ENCODE results near the gene LRIG2. TPM values are rescaled to one million over a fixed set of nuclear protein-coding genes. Genes with fewer than 3 reads are reported as not detected.

The LRIG2 gene
- total RNA-seq, 1 donor, result 17.4 TPM

DNA sequence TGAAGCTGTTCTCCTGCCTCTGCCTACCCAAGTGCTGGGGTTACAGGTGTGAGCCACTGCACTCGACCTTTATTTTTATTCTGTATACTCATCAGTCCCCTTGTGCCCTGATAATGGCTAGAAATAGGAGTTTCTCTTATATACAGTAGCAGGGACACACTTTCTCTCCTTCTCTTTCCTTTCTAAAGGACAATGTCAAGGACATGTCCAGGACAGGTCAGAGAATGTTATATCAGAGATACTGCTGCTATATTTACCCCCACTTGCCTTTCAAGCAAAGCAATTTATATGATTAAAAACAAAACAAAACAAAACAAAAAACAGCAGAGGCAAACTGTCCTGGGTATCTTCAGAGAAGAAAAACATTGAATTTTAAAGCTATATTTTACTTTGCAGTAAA is 43.2 kb upstream of the LRIG2 start:
- no peaks in the 10 kb centered on the region for H4K20me1 ChIP-seq (ENCODE audit: insufficient read depth, low read length)
- H3K36me3 ChIP-seq (ENCODE audit: insufficient read depth, low read length), result no peaks in the 10 kb centered on the region
- H3K4me3 ChIP-seq (ENCODE audit: insufficient read depth, low read length), result no peak overlapping the region
- H3K4me1 ChIP-seq (ENCODE audit: insufficient read depth, low read length), result no peaks in the 10 kb centered on the region
- no peaks in the 10 kb centered on the region for H3K79me2 ChIP-seq (ENCODE audit: insufficient read depth, low read length)
- H3K27me3 ChIP-seq (ENCODE audit: insufficient read depth, low read length), result no peaks in the 10 kb centered on the region
- TF ChIP-seq, protein P1, sequence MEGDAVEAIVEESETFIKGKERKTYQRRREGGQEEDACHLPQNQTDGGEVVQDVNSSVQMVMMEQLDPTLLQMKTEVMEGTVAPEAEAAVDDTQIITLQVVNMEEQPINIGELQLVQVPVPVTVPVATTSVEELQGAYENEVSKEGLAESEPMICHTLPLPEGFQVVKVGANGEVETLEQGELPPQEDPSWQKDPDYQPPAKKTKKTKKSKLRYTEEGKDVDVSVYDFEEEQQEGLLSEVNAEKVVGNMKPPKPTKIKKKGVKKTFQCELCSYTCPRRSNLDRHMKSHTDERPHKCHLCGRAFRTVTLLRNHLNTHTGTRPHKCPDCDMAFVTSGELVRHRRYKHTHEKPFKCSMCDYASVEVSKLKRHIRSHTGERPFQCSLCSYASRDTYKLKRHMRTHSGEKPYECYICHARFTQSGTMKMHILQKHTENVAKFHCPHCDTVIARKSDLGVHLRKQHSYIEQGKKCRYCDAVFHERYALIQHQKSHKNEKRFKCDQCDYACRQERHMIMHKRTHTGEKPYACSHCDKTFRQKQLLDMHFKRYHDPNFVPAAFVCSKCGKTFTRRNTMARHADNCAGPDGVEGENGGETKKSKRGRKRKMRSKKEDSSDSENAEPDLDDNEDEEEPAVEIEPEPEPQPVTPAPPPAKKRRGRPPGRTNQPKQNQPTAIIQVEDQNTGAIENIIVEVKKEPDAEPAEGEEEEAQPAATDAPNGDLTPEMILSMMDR (IDR thresholded peaks at IDR 0.05; ENCODE audit: extremely low read depth, low read depth, low read length), result no peak
- no peak overlapping the region for H3K27ac ChIP-seq (ENCODE audit: low read depth, low read length)
- DNase-seq (ENCODE audit: insufficient read length, low spot score, missing footprints), result no peak
- no peaks in the 10 kb centered on the region for H3K9me3 ChIP-seq (ENCODE audit: low read depth, low read length)
- H2AFZ ChIP-seq (ENCODE audit: low read length), result no peak overlapping the region
- H3K4me2 ChIP-seq (ENCODE audit: insufficient read depth, low read length), result no peak overlapping the region

DNA sequence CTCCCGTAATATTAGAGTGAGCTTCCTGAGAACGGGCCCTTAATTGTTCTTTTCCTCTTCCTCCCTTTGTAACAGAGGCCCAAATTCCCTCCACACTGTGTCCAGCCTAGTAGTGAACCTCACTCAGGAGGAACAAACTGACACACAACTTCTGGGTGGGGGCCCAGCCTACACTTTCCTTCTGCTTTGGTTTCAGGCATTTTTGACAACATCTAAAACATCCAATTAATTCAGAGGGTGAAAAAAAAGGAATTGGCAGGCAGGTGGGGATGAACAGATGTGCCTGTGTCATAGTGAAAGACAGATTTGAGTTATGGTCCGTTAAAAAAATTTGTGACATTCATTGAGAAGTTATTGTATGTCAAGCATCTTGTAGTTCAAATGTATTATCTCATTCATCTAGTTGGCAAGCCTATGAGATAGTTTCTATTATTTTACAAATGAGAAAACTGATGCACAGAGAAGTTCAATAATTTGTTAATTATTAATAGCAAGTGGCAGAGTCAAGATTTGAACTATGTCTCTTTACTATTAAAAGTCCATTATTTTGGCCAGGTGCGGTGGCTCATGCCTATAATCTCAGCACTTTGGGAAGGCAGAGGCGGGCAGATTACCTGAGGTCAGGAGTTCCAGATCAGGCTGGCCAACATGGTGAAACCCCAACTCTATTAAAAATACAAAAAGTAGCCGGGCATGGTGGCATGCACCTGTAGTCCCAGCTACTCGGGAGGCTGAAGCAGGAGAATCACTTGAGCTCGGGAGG is 41.6 kb upstream of the LRIG2 start:
- DNase-seq (ENCODE audit: insufficient read length, low spot score, missing footprints), result no peak
- H3K4me2 ChIP-seq (ENCODE audit: insufficient read depth, low read length), result no peak overlapping the region
- H3K4me3 ChIP-seq (ENCODE audit: insufficient read depth, low read length), result no peak overlapping the region
- H3K9me3 ChIP-seq (ENCODE audit: low read depth, low read length), result no peaks in the 10 kb centered on the region
- no peaks in the 10 kb centered on the region for H3K36me3 ChIP-seq (ENCODE audit: insufficient read depth, low read length)
- H3K27ac ChIP-seq (ENCODE audit: low read depth, low read length), result no peak overlapping the region
- no peak overlapping the region for H2AFZ ChIP-seq (ENCODE audit: low read length)
- H3K79me2 ChIP-seq (ENCODE audit: insufficient read depth, low read length), result no peaks in the 10 kb centered on the region
- no peaks in the 10 kb centered on the region for H4K20me1 ChIP-seq (ENCODE audit: insufficient read depth, low read length)
- TF ChIP-seq, protein P1 (IDR thresholded peaks at IDR 0.05; ENCODE audit: extremely low read depth, low read depth, low read length), result no peak
- no peaks in the 10 kb centered on the region for H3K4me1 ChIP-seq (ENCODE audit: insufficient read depth, low read length)
- H3K27me3 ChIP-seq (ENCODE audit: insufficient read depth, low read length), result no peaks in the 10 kb centered on the region

GRCh38 chr1:113035086-113035485 is 37.9 kb upstream of the LRIG2 start:
- no peak overlapping the region for H3K4me2 ChIP-seq (ENCODE audit: insufficient read depth, low read length)
- H3K27me3 ChIP-seq (ENCODE audit: insufficient read depth, low read length), result no peaks in the 10 kb centered on the region
- H3K36me3 ChIP-seq (ENCODE audit: insufficient read depth, low read length), result no peaks in the 10 kb centered on the region

DNA sequence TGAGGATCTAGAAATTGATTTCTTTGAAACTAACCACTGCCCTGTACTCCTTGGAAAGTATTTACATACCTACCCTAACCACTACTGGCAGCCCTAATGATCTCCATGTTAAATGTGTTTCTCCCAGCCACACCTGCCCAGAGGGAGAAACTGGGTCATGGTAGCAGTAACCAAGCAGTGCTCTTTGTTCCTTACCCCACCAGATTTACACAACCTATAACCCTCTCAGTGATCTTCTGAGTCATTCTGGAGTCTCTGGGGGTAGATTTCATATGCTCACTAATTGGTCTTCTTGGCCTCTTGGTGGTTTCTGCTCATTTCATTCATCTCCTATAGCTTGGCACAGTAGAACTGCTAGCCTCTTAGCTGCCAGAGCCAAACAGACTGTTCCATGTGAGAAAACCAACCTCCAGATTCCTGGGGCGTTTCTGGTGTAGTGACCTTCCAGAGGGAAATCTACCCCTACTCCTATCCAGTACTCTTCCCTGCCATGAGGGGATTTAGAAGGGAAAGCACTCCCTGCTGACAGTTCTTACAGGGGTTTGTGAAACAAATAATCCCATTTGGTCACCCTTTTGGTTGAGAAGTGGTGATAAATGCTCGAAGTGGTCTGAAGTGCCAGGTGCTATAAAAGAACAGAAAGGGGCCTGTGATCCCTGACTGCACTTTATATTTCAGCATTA is 36.2 kb upstream of the LRIG2 start:
- Histone ChIP-seq H3K27me3 (ENCODE audit: insufficient read depth, low read length) (no peaks in the 10 kb centered on the region), H3K4me3 (ENCODE audit: insufficient read depth, low read length) (no peak overlapping the region), H3K9me3 (ENCODE audit: low read depth, low read length) (no peaks in the 10 kb centered on the region), H3K27ac (ENCODE audit: low read depth, low read length) (no peak overlapping the region), H3K79me2 (ENCODE audit: insufficient read depth, low read length) (no peaks in the 10 kb centered on the region), H3K36me3 (ENCODE audit: insufficient read depth, low read length) (no peaks in the 10 kb centered on the region), H3K4me1 (ENCODE audit: insufficient read depth, low read length) (peaks cover 6% of the 10 kb centered on the region), H4K20me1 (ENCODE audit: insufficient read depth, low read length) (no peaks in the 10 kb centered on the region), H3K4me2 (ENCODE audit: insufficient read depth, low read length) (no peak overlapping the region), H2AFZ (ENCODE audit: low read length) (no peak overlapping the region)
- DNase-seq (ENCODE audit: insufficient read length, low spot score, missing footprints), result no peak
- TF ChIP-seq, protein P1 (IDR thresholded peaks at IDR 0.05; ENCODE audit: extremely low read depth, low read depth, low read length), result no peak

More at GRCh38 chr1:113035086-113035485, 37.9 kb upstream of the LRIG2 start:
- no peak overlapping the region for H2AFZ ChIP-seq (ENCODE audit: low read length)
- H3K4me3 ChIP-seq (ENCODE audit: insufficient read depth, low read length), result no peak overlapping the region
- no peaks in the 10 kb centered on the region for H3K9me3 ChIP-seq (ENCODE audit: low read depth, low read length)
- H3K79me2 ChIP-seq (ENCODE audit: insufficient read depth, low read length), result no peaks in the 10 kb centered on the region
- H3K27ac ChIP-seq (ENCODE audit: low read depth, low read length), result no peak overlapping the region
- no peak for DNase-seq (ENCODE audit: insufficient read length, low spot score, missing footprints)
- no peaks in the 10 kb centered on the region for H4K20me1 ChIP-seq (ENCODE audit: insufficient read depth, low read length)
- peaks cover 4% of the 10 kb centered on the region for H3K4me1 ChIP-seq (ENCODE audit: insufficient read depth, low read length)
- TF ChIP-seq, protein P1 (IDR thresholded peaks at IDR 0.05; ENCODE audit: extremely low read depth, low read depth, low read length), result no peak
